ENCODE measurements around the gene RGS11. TPM values are rescaled to one million over a fixed set of nuclear protein-coding genes. Genes with fewer than 3 reads are reported as not detected.

The RGS11 gene
- total and polyA plus RNA-seq, 2 donors from 2014 or later = 2.5 to 5.9 TPM

DNA sequence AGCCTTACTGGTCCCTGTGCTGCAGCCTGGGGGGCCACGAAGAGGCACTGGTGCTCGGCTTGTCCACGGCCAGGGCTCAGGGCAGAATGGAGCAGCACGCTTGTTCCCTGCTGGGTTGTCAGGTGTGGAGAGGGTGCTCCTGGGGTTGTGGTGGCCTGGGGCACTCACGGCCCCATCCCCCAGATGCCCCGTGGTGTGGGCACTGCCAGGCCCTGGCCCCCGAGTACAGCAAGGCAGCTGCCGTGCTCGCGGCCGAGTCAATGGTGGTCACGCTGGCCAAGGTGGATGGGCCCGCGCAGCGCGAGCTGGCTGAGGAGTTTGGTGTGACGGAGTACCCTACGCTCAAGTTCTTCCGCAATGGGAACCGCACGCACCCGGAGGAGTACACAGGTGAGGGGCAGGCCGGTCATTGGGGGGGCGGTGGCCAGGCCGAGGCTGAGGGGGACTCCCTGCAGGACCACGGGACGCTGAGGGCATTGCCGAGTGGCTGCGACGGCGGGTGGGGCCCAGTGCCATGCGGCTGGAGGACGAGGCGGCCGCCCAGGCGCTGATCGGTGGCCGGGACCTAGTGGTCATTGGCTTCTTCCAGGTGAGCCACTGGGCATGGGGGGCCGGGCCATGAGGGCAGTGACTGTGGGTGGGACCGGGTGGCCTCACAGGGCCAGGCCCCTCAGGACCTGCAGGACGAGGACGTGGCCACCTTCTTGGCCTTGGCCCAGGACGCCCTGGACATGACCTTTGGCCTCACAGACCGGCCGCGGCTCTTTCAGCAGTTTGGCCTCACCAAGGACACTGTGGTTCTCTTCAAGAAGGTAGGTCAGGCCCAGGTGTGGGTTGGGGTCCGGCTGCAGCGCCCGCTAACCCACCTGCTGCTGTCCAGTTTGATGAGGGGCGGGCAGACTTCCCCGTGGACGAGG lies 8.7 kb upstream of the RGS11 start:
- Histone ChIP-seq H3K9ac (ENCODE audit: low read length in 3 of 3) (no peak overlapping the region), H3K27ac (ENCODE audit: low read depth in 2 of 2, low read length in 2 of 2) (no peak overlapping the region), H3K9me3 (ENCODE audit: control insufficient read depth in 2 of 3, insufficient read depth in 1 of 3, low read length in 3 of 3) (no peaks in the 10 kb centered on the region), H3K27me3 (ENCODE audit: control insufficient read depth, insufficient read depth, low read length) (no peaks in the 10 kb centered on the region), H3K4me3 (ENCODE audit: low read length in 3 of 3) (no peak overlapping the region), H3K4me1 (ENCODE audit: control insufficient read depth in 2 of 3, insufficient read depth in 2 of 3, low read depth in 1 of 3, low read length in 3 of 3) (no peaks in the 10 kb centered on the region), H3K36me3 (ENCODE audit: control insufficient read depth in 2 of 3, insufficient read depth in 3 of 3, low read length in 3 of 3) (no peaks in the 10 kb centered on the region)
- intact Hi-C loops (cut with DNase I) = no loop called here
- TF ChIP-seq, protein P1, sequence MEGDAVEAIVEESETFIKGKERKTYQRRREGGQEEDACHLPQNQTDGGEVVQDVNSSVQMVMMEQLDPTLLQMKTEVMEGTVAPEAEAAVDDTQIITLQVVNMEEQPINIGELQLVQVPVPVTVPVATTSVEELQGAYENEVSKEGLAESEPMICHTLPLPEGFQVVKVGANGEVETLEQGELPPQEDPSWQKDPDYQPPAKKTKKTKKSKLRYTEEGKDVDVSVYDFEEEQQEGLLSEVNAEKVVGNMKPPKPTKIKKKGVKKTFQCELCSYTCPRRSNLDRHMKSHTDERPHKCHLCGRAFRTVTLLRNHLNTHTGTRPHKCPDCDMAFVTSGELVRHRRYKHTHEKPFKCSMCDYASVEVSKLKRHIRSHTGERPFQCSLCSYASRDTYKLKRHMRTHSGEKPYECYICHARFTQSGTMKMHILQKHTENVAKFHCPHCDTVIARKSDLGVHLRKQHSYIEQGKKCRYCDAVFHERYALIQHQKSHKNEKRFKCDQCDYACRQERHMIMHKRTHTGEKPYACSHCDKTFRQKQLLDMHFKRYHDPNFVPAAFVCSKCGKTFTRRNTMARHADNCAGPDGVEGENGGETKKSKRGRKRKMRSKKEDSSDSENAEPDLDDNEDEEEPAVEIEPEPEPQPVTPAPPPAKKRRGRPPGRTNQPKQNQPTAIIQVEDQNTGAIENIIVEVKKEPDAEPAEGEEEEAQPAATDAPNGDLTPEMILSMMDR (IDR thresholded peaks at IDR 0.05; ENCODE audit: borderline replicate concordance, extremely low read depth, insufficient read depth) = no peak
- DNase-seq (no peak), FAIRE-seq (no peak)

- no peak for FAIRE-seq
- Histone ChIP-seq H3K27ac (ENCODE audit: low read depth in 2 of 2, low read length in 2 of 2) (no peak within 1 kb of the TSS), H3K4me3 (ENCODE audit: low read length in 3 of 3) (no peak within 1 kb of the TSS), H3K36me3 (ENCODE audit: control insufficient read depth in 2 of 3, insufficient read depth in 3 of 3, low read length in 3 of 3) (no peaks in the 10 kb centered on the region), H3K9ac (ENCODE audit: low read length in 3 of 3) (no peak within 1 kb of the TSS), H3K27me3 (ENCODE audit: control insufficient read depth, insufficient read depth, low read length) (no peaks in the 10 kb centered on the region), H3K9me3 (ENCODE audit: control insufficient read depth in 2 of 3, insufficient read depth in 1 of 3, low read length in 3 of 3) (no peaks in the 10 kb centered on the region), H3K4me1 (ENCODE audit: control insufficient read depth in 2 of 3, insufficient read depth in 2 of 3, low read depth in 1 of 3, low read length in 3 of 3) (no peaks in the 10 kb centered on the region)
- DNase-seq = no peak
- TF ChIP-seq, protein P1 (IDR thresholded peaks at IDR 0.05; ENCODE audit: borderline replicate concordance, extremely low read depth, insufficient read depth) = no peak
- intact Hi-C loops (cut with DNase I) = no loop called here
Measured at GRCh38 chr16:283033-283805, 7.5 kb upstream of the RGS11 start, which contains the start of gene PDIA2. PDIA2 (plus strand) TSS chr16:283164; CDS start chr16:283170, 6 bp downstream.

- H3K9me3 ChIP-seq (ENCODE audit: control insufficient read depth in 2 of 3, insufficient read depth in 1 of 3, low read length in 3 of 3) = no peaks in the 10 kb centered on the region
- FAIRE-seq (no peak), DNase-seq (no peak)
- H3K4me3 ChIP-seq (ENCODE audit: low read length in 3 of 3) = no peak overlapping the region
- no peaks in the 10 kb centered on the region for H3K4me1 ChIP-seq (ENCODE audit: control insufficient read depth in 2 of 3, insufficient read depth in 2 of 3, low read depth in 1 of 3, low read length in 3 of 3)
- TF ChIP-seq, protein P1 (IDR thresholded peaks at IDR 0.05; ENCODE audit: borderline replicate concordance, extremely low read depth, insufficient read depth) = no peak
- intact Hi-C loops (cut with DNase I) = no loop called here
- H3K27me3 ChIP-seq (ENCODE audit: control insufficient read depth, insufficient read depth, low read length) = no peaks in the 10 kb centered on the region
- H3K9ac ChIP-seq (ENCODE audit: low read length in 3 of 3) = no peak overlapping the region
- H3K27ac ChIP-seq (ENCODE audit: low read depth in 2 of 2, low read length in 2 of 2) = no peak overlapping the region
- no peaks in the 10 kb centered on the region for H3K36me3 ChIP-seq (ENCODE audit: control insufficient read depth in 2 of 3, insufficient read depth in 3 of 3, low read length in 3 of 3)
Measured at GRCh38 chr16:282491-282890, 6.7 kb upstream of the RGS11 start.
